Fibroblast of the aortic adventitia (primary cell): ENCODE measurements around the gene DLGAP4. TPM values are rescaled to one million over a fixed set of nuclear protein-coding genes. Genes with fewer than 3 reads are reported as not detected.
A peak's percentile ranks its signal among the peaks of the same experiment; 100 is the strongest.

Source experiments
- DNase-seq: peaks from one replicate; pipeline ENCODE4 v3.0.0-alpha.2; 2010; ENCODE audit warnings: low read depth
- H3K4me3 ChIP-seq: 2 replicates; pipeline ENCODE4 v1.5.1; 2011; ENCODE audit warnings: low read depth, mild to moderate bottlenecking, control low read depth, low read length, moderate library complexity
- CTCF ChIP-seq: IDR thresholded peaks from 2 replicates; pipeline ENCODE4 v1.5.1; 2011; ENCODE audit warnings: mild to moderate bottlenecking, low read length, control low read depth, inconsistent platforms; ENCODE audit not compliant: insufficient read depth
- total RNA-seq: library from RNA; depleted of rRNA; stranded (reverse); fragments of >200 nt; gene quantifications from 2 replicates; pipeline ENCODE4 v1.2.3, GENCODE V29; 2012; ENCODE audit warnings: low replicate concordance

The DLGAP4 gene
- total RNA-seq, 1 donor: 19.5 TPM

GRCh38 chr20:36405255-36405654 is 99.1 kb downstream of the DLGAP4 start:
- DNase-seq: no peak

DNA sequence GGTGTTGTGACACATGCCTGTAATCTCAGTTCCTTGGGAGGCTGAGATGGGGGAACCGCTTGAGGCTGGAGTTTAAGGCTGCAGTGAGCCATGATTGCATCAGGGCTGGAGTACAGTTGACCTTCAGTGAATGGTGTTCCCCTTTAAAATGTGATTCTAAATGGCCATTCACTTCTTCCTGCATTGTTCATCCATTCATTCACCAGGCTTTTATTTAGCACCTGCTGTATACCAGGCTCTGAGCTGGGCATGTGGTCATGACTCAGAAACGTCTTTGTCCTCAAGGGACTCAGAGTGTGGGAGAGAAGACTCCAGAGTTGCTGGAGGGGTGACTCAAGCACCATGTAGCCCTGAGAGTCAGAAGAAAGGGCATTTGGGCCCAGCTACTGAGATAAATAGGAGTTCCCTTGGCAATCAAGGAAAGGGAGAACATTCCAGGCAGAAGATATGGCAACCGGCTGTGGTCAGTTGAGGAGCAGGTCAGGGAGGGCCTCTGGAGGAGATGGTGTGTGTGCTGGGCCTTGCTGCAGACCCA is 101.1 kb downstream of the DLGAP4 start:
- DNase-seq: peak; percentile 52
- TF ChIP-seq CTCF: no peak
- H3K4me3 ChIP-seq: no peak overlapping the region

More at GRCh38 chr20:36405255-36405654, 99.1 kb downstream of the DLGAP4 start:
- TF ChIP-seq CTCF: no peak
- no peak overlapping the region for H3K4me3 ChIP-seq

- no peak for TF ChIP-seq CTCF
- no peak overlapping the region for H3K4me3 ChIP-seq
Observed at GRCh38 chr20:36408219-36408618, 102.1 kb downstream of the DLGAP4 start.

DNA sequence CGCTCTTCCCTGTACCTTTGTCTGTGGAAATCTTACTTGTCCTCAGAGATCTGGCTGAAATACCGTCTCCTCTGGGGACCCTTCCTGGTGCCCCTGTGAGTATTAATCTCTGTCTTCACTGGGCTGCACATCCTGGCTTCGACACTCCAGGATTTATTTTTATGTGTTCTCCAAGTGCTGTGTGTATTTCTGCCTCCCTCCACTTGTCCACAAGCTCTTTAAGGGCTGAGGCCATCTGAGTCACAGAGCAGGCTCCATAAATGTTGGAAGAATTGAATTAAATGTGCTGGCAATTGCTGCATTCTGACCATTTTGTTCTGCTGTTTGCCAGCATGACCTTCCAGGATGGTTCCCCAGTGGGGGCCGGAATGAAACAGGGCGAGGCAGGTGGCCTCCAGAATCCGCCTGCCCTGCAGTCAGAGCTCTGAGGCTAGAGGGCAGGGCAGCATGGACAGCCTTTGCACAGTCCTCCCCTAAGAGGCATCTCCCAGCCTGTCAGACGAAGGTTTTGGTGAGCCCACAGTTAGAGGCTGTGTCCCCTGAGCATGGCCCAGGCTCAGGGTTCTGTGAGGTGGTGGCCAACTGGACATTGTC is 105.8 kb downstream of the DLGAP4 start:
- no peak for DNase-seq
- TF ChIP-seq CTCF: no peak
- H3K4me3 ChIP-seq: no peak overlapping the region

More at GRCh38 chr20:36408219-36408618, 102.1 kb downstream of the DLGAP4 start:
- DNase-seq: peak; percentile 42

- no peak overlapping the region for H3K4me3 ChIP-seq
- no peak for TF ChIP-seq CTCF
- DNase-seq: no peak
Observed at GRCh38 chr20:36415475-36416002, 109.4 kb downstream of the DLGAP4 start.

DNA sequence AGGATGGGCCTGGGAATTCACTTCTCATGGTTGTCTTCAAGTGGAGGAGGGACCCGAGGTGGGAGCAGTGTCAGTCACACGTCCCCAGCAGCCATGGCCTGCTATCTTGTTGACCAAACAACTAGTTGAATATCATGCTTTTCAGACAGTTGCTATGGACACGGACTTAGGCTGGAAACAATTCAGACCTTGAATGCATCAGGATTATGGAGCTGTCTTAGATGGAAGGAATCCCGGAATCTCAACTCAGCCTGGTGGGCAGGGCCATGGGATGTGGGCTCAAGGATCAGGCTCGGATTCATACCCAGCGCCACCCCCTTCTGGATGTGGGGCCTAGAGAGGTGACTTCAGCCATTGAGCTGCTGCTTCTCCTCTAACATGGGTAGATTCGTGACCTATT is 112.6 kb downstream of the DLGAP4 start:
- no peak for DNase-seq

More for the DNA sequence above, 112.6 kb downstream of the DLGAP4 start:
- TF ChIP-seq CTCF: no peak
- no peak overlapping the region for H3K4me3 ChIP-seq
